ENCODE data around the gene ITM2B.

GRCh38 chr13:48281556-48281955 is 48.5 kb downstream of the ITM2B start:
- TF ChIP-seq NFIC (IDR thresholded peaks at IDR 0.05), result no peak
- no peak for TF ChIP-seq TCF12 (IDR thresholded peaks at IDR 0.05; ENCODE audit: low read depth)
- TF ChIP-seq, protein P1, sequence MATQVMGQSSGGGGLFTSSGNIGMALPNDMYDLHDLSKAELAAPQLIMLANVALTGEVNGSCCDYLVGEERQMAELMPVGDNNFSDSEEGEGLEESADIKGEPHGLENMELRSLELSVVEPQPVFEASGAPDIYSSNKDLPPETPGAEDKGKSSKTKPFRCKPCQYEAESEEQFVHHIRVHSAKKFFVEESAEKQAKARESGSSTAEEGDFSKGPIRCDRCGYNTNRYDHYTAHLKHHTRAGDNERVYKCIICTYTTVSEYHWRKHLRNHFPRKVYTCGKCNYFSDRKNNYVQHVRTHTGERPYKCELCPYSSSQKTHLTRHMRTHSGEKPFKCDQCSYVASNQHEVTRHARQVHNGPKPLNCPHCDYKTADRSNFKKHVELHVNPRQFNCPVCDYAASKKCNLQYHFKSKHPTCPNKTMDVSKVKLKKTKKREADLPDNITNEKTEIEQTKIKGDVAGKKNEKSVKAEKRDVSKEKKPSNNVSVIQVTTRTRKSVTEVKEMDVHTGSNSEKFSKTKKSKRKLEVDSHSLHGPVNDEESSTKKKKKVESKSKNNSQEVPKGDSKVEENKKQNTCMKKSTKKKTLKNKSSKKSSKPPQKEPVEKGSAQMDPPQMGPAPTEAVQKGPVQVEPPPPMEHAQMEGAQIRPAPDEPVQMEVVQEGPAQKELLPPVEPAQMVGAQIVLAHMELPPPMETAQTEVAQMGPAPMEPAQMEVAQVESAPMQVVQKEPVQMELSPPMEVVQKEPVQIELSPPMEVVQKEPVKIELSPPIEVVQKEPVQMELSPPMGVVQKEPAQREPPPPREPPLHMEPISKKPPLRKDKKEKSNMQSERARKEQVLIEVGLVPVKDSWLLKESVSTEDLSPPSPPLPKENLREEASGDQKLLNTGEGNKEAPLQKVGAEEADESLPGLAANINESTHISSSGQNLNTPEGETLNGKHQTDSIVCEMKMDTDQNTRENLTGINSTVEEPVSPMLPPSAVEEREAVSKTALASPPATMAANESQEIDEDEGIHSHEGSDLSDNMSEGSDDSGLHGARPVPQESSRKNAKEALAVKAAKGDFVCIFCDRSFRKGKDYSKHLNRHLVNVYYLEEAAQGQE (IDR thresholded peaks at IDR 0.05; ENCODE audit: low read depth), result no peak
- no peak for TF ChIP-seq MAX (IDR thresholded peaks at IDR 0.05)
- TF ChIP-seq EGR1 (IDR thresholded peaks at IDR 0.05), result no peak
- no peak for TF ChIP-seq CEBPB (IDR thresholded peaks at IDR 0.05)
- no peak for TF ChIP-seq EP300 (IDR thresholded peaks at IDR 0.05; ENCODE audit: borderline replicate concordance)
- no peak for TF ChIP-seq YY1 (IDR thresholded peaks at IDR 0.05; ENCODE audit: low read depth)
- no peak for TF ChIP-seq TAF1 (IDR thresholded peaks at IDR 0.05; ENCODE audit: low read depth)
- TF ChIP-seq USF1 (IDR thresholded peaks at IDR 0.05), result no peak
- no peak for TF ChIP-seq TEAD4 (IDR thresholded peaks at IDR 0.05)
- TF ChIP-seq CREB1 (IDR thresholded peaks at IDR 0.05; ENCODE audit: low read depth), result no peak
- TF ChIP-seq RAD21 (IDR thresholded peaks at IDR 0.05; ENCODE audit: low read depth), result no peak
- no peak for TF ChIP-seq ZBTB7A (IDR thresholded peaks at IDR 0.05; ENCODE audit: low read depth)
